Natural killer cell (primary cell): ENCODE data around the gene ANP32A. TPM values are rescaled to one million over a fixed set of nuclear protein-coding genes. Genes with fewer than 3 reads are reported as not detected.
A peak's percentile ranks its signal among the peaks of the same experiment; 100 is the strongest.

Experiments
- ATAC-seq, 3 donors: fragments of 150-1000 bp in 2 of 3; fragments of 200-7000 bp in 1 of 3; cut with Tn5 transposase; 1 replicate in 1 of 3; 2 replicates in 2 of 3; pipeline ENCODE4 v1.10.0; 2021; ENCODE audit warnings: mild to moderate bottlenecking in 2 of 3, moderate library complexity in 2 of 3
- DNase-seq, 2 donors: peaks; one replicate each; pipeline versions ENCODE4 v3.0.0 to v3.0.0-alpha.2; 2013 to 2021; ENCODE audit warnings: mixed read lengths in 1 of 2
- H3K27ac ChIP-seq: one replicate; pipeline ENCODE4 v1.5.1; 2013; ENCODE audit warnings: mild to moderate bottlenecking, low read length
- H3K27me3 ChIP-seq: one replicate; pipeline ENCODE4 v1.6.1; 2013; ENCODE audit warnings: low read length; ENCODE audit not compliant: control insufficient read depth, insufficient read depth
- H3K36me3 ChIP-seq: one replicate; pipeline ENCODE4 v1.6.1; 2013; ENCODE audit warnings: low read length; ENCODE audit not compliant: control insufficient read depth, insufficient read depth
- H3K4me1 ChIP-seq: one replicate; pipeline ENCODE4 v1.6.1; 2013; ENCODE audit warnings: low read length; ENCODE audit not compliant: control insufficient read depth, insufficient read depth
- H3K4me3 ChIP-seq: one replicate; pipeline ENCODE4 v1.5.1; 2013; ENCODE audit warnings: low read length
- H3K9me3 ChIP-seq: one replicate; pipeline ENCODE4 v1.6.1; 2013; ENCODE audit warnings: low read length; ENCODE audit not compliant: control insufficient read depth, insufficient read depth
- H3K27ac Mint-ChIP-seq, 2 donors: one replicate each; pipeline ENCODE4 v1.8.0; 2022; ENCODE audit warnings: mild to moderate bottlenecking in 2 of 2, mixed read lengths in 2 of 2, moderate library complexity in 1 of 2
- H3K27me3 Mint-ChIP-seq, 2 donors: one replicate each; pipeline ENCODE4 v1.8.0; 2022; ENCODE audit warnings: low read depth in 2 of 2, mixed read lengths in 2 of 2
- H3K36me3 Mint-ChIP-seq: one replicate; pipeline ENCODE4 v1.8.0; 2022; ENCODE audit warnings: mixed read lengths
- H3K4me1 Mint-ChIP-seq, 2 donors: one replicate each; pipeline ENCODE4 v1.8.0; 2022; ENCODE audit warnings: mixed read lengths in 2 of 2
- H3K4me3 Mint-ChIP-seq: one replicate; pipeline ENCODE4 v1.8.0; 2022; ENCODE audit warnings: mild to moderate bottlenecking, moderate library complexity, mixed read lengths
- H3K9me3 Mint-ChIP-seq, 2 donors: one replicate each; pipeline ENCODE4 v1.8.0; 2022; ENCODE audit warnings: mixed read lengths in 2 of 2
- CTCF ChIP-seq: fragments of 200-600 bp; IDR thresholded peaks from one replicate; pipeline ENCODE4 v1.8.0; 2022; ENCODE audit warnings: antibody characterized with exemption
- WGBS: methylation state at CpG from one replicate; pipeline ENCODE4 v1.1.7; 2013; ENCODE audit warnings: missing lambda C conversion rate; ENCODE audit not compliant: insufficient coverage; 5-methylcytosine and 5-hydroxymethylcytosine counted together
- intact Hi-C: fragments of 100-400 bp; cut with micrococcal nuclease; formaldehyde crosslinking; loops from one replicate; pipeline ENCODE4 v1.14.2; 2022
- total RNA-seq, 4 donors: library from RNA; stranded (reverse); fragments of 120-200 nt in 1 of 4; gene quantifications; one replicate each; pipeline versions ENCODE4 v1.2.3 to v1.2.4, GENCODE V29; 2013 to 2022

ANP32A gene
- total RNA-seq, 3 donors from 2014 or later (not counting 1 experiment from before 2014, with no cell fraction given) = 133 to 150 (median 148) TPM

- no peaks in the 10 kb centered on the region for H3K27me3 ChIP-seq
- no peak for TF ChIP-seq CTCF
- no peaks in the 10 kb centered on the region for H3K9me3 Mint-ChIP-seq
Measured at GRCh38 chr15:68797191-68797590, 23.5 kb downstream of the ANP32A start.

DNA sequence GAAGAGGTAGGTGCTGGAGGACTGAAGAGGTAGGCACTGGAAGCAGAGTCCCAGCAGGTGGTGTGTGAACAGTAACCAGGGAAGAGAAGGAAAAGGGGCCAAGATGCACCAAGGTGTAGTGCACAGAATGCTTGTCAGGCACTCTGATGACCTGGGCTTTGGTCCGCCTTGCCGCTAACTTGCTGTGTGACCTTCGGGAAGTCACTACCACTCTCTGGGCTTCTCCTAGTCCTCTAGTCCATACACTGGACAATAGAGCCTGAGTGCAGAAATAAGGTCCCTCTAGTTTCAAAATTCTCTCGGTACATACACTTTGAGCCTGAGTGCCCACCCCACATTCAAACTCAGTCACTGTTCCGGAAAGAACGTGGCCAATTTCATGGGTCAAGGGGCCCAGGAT lies 24.1 kb downstream of the ANP32A start:
- ATAC-seq (no peak), DNase-seq (no peak)
- H3K4me1 ChIP-seq = peaks cover 89% of the 10 kb centered on the region
- no peak overlapping the region for H3K4me3 ChIP-seq
- H3K27me3 ChIP-seq = no peaks in the 10 kb centered on the region
- no peak overlapping the region for H3K27ac ChIP-seq
- Mint-ChIP-seq H3K4me1 (peaks cover 96 to 98% of the 10 kb centered on the region in 2 donors), H3K9me3 (no peaks in the 10 kb centered on the region), H3K27me3 (no peaks in the 10 kb centered on the region), H3K4me3 (peak overlapping the region; percentile 78), H3K27ac (peak overlapping the region; percentile 88 to 94), H3K36me3 (no peaks in the 10 kb centered on the region)
- intact Hi-C loops = loop anchor here (5.0 kb wide), 1 partner anchor 656 kb away; the partner anchor contains the start of gene RPLP1
- 87% methylated on average over 6 of the region's 6 CpGs for WGBS
- H3K36me3 ChIP-seq = no peaks in the 10 kb centered on the region
- H3K9me3 ChIP-seq = no peaks in the 10 kb centered on the region
- TF ChIP-seq CTCF = no peak

More at GRCh38 chr15:68797191-68797590, 23.5 kb downstream of the ANP32A start:
- Mint-ChIP-seq H3K4me1 (peaks cover 96 to 98% of the 10 kb centered on the region in 2 donors), H3K27me3 (no peaks in the 10 kb centered on the region), H3K36me3 (no peaks in the 10 kb centered on the region), H3K4me3 (peak overlapping the region; percentile 78), H3K27ac (peak overlapping the region; percentile 88 to 94)
- peak in 1 of 2 donors; percentile 36 for DNase-seq
- H3K4me3 ChIP-seq = no peak overlapping the region
- 29% methylated on average over 3 of the region's 3 CpGs for WGBS
- peaks cover 88% of the 10 kb centered on the region for H3K4me1 ChIP-seq
- no peaks in the 10 kb centered on the region for H3K9me3 ChIP-seq
- no peak overlapping the region for H3K27ac ChIP-seq
- intact Hi-C loops = loop anchor here (5.0 kb wide), 1 partner anchor 655 kb away; the partner anchor contains the start of gene RPLP1
- H3K36me3 ChIP-seq = no peaks in the 10 kb centered on the region
- peak in 2 of 3 donors; percentile 16 to 39 for ATAC-seq

- no peaks in the 10 kb centered on the region for H3K27me3 ChIP-seq
- Mint-ChIP-seq H3K27me3 (no peaks in the 10 kb centered on the region), H3K9me3 (no peaks in the 10 kb centered on the region), H3K4me3 (peak overlapping the region; percentile 92), H3K4me1 (peaks cover 96 to 98% of the 10 kb centered on the region in 2 donors), H3K27ac (peak overlapping the region; percentile 88 to 94), H3K36me3 (no peaks in the 10 kb centered on the region)
- ATAC-seq (peak; percentile 62 to 85 (median 63)), DNase-seq (peak; percentile 75 to 79)
- peaks cover 92% of the 10 kb centered on the region for H3K4me1 ChIP-seq
- peak overlapping the region; percentile 45 for H3K27ac ChIP-seq
- no peak for TF ChIP-seq CTCF
- no peaks in the 10 kb centered on the region for H3K36me3 ChIP-seq
- 9% methylated on average over 20 of the region's 20 CpGs for WGBS
- intact Hi-C loops = loop anchor here (1.0 to 5.0 kb wide), 2 partner anchors 22 to 657 kb away; partner anchors contain the start of gene RPLP1
- H3K9me3 ChIP-seq = no peaks in the 10 kb centered on the region
- H3K4me3 ChIP-seq = peak overlapping the region; percentile 6
Measured at GRCh38 chr15:68795298-68795848, 25.3 kb downstream of the ANP32A start.
